GM19372 (cell line): ENCODE results near the gene RAF1.
"Not testable (repeated sequence)": the region's sequence is repeated elsewhere in the genome, so short reads cannot be mapped to it uniquely, and the experiment has no call there.

Experiments
- ATAC-seq: cut with Tn5 transposase; IDR thresholded peaks from one replicate; pipeline ENCODE4 v1.9.1; 2021; ENCODE audit warnings: mild to moderate bottlenecking, low read depth, moderate library complexity; ENCODE audit not compliant: unreplicated experiment

Gene RAF1

GRCh38 chr3:12644331-12644937 is 19.5 kb downstream of the RAF1 start:
- no peak for ATAC-seq

GRCh38 chr3:12643724-12644123 is 20.2 kb downstream of the RAF1 start:
- no peak for ATAC-seq

GRCh38 chr3:12643010-12643380 is 20.9 kb downstream of the RAF1 start:
- no peak for ATAC-seq

GRCh38 chr3:12640853-12641252 is 23.1 kb downstream of the RAF1 start:
- not testable (repeated sequence) for ATAC-seq

GRCh38 chr3:12638105-12638504 is 25.8 kb downstream of the RAF1 start:
- ATAC-seq = no peak

GRCh38 chr3:12633108-12633507 is 30.8 kb downstream of the RAF1 start:
- no peak for ATAC-seq

- no peak for ATAC-seq
Measured at GRCh38 chr3:12632523-12632922, 31.4 kb downstream of the RAF1 start.

GRCh38 chr3:12630843-12631242 is 33.1 kb downstream of the RAF1 start:
- not testable (repeated sequence) for ATAC-seq

GRCh38 chr3:12630292-12630691 is 33.6 kb downstream of the RAF1 start:
- no peak for ATAC-seq

- no peak for ATAC-seq
Measured at GRCh38 chr3:12629560-12629959, 34.4 kb downstream of the RAF1 start.

GRCh38 chr3:12628813-12629212 is 35.1 kb downstream of the RAF1 start:
- no peak for ATAC-seq

- no peak for ATAC-seq
Measured at GRCh38 chr3:12627370-12627769, 36.5 kb downstream of the RAF1 start.

GRCh38 chr3:12624964-12625363 is 39.0 kb downstream of the RAF1 start:
- ATAC-seq = not testable (repeated sequence)

GRCh38 chr3:12624056-12624455 is 39.9 kb downstream of the RAF1 start:
- no peak for ATAC-seq

- ATAC-seq = no peak
Measured at GRCh38 chr3:12622335-12622734, 41.6 kb downstream of the RAF1 start.

- no peak for ATAC-seq
Measured at GRCh38 chr3:12620729-12621128, 43.2 kb downstream of the RAF1 start.

GRCh38 chr3:12620305-12620704 is 43.6 kb downstream of the RAF1 start:
- ATAC-seq = no peak

- ATAC-seq = no peak
Measured at GRCh38 chr3:12618426-12618825, 45.5 kb downstream of the RAF1 start.

GRCh38 chr3:12615266-12615665 is 48.7 kb downstream of the RAF1 start:
- no peak for ATAC-seq

- ATAC-seq = no peak
Measured at GRCh38 chr3:12613250-12613649, 50.7 kb downstream of the RAF1 start.

GRCh38 chr3:12612514-12613226 is 51.2 kb downstream of the RAF1 start:
- ATAC-seq = no peak

GRCh38 chr3:12611117-12611516 is 52.8 kb downstream of the RAF1 start:
- no peak for ATAC-seq
